ENCODE measurements around the gene TUBB2B. TPM values are rescaled to one million over a fixed set of nuclear protein-coding genes. Genes with fewer than 3 reads are reported as not detected.
"Not testable (repeated sequence)": the region's sequence is repeated elsewhere in the genome, so short reads cannot be mapped to it uniquely, and the experiment has no call there.

The TUBB2B gene
- total RNA-seq, 1 experiment from 2014 or later = 0.86 TPM

- H3K36me3 ChIP-seq (ENCODE audit: control insufficient read depth in 1 of 2, insufficient read depth in 2 of 2, low read length in 2 of 2); DNase-seq (ENCODE audit: low read depth, low spot score); H3K4me3 ChIP-seq (replicated peaks in 1 of 2; ENCODE audit: low read depth in 1 of 2, low read length in 2 of 2); intact Hi-C loops (cut with micrococcal nuclease); H3K79me2 ChIP-seq (ENCODE audit: insufficient read depth, low read length); H3K9me3 ChIP-seq (ENCODE audit: control insufficient read depth in 1 of 2, insufficient read depth in 1 of 2, low read depth in 1 of 2, low read length in 2 of 2); H3K27me3 ChIP-seq (ENCODE audit: insufficient read depth, low read length); H3K9ac ChIP-seq (ENCODE audit: low read length); CTCF ChIA-PET; RAD21 ChIA-PET (ENCODE audit: low non-redundant PET in 1 of 2, low total read pairs in 2 of 2, uncharacterized antibody in 2 of 2, unreplicated experiment in 2 of 2); H2AFZ ChIP-seq (ENCODE audit: low read depth, low read length, poor library complexity, severe bottlenecking); H4K20me1 ChIP-seq (ENCODE audit: insufficient read depth); H3K27ac ChIP-seq (ENCODE audit: low read depth, low read length); H3K9me2 ChIP-seq (ENCODE audit: insufficient read depth); BruUV-seq (replicated peaks); H3K4me2 ChIP-seq (ENCODE audit: low read length); ATAC-seq: not testable (repeated sequence)
- H3K4me1 ChIP-seq (ENCODE audit: control insufficient read depth in 1 of 2, insufficient read depth in 2 of 2, low read length in 2 of 2) = peaks cover 0 to 10% of the 10 kb centered on the region in 2 experiments; a peak in 2 of 4 replicates
- POLR2A ChIA-PET = interaction anchor here (1.4 kb wide), 1 partner anchor 88 kb away, joined by 3 read pairs; the partner anchor contains the start of gene TUBB2A
These were observed 17.3 kb upstream of the TUBB2B start for GRCh38 chr6:3244832-3245161.

GRCh38 chr6:3244003-3244831 lies 16.8 kb upstream of the TUBB2B start:
- intact Hi-C loops (cut with micrococcal nuclease) = no loop called here
- Histone ChIP-seq H3K9me3 (ENCODE audit: control insufficient read depth in 1 of 2, insufficient read depth in 1 of 2, low read depth in 1 of 2, low read length in 2 of 2) (no peaks in the 10 kb centered on the region), H3K36me3 (ENCODE audit: control insufficient read depth in 1 of 2, insufficient read depth in 2 of 2, low read length in 2 of 2) (no peaks in the 10 kb centered on the region), H3K9me2 (ENCODE audit: insufficient read depth) (no peaks in the 10 kb centered on the region), H4K20me1 (ENCODE audit: insufficient read depth) (no peaks in the 10 kb centered on the region), H3K9ac (ENCODE audit: low read length) (no peak overlapping the region), H3K27me3 (ENCODE audit: insufficient read depth, low read length) (no peaks in the 10 kb centered on the region), H3K27ac (ENCODE audit: low read depth, low read length) (no peak overlapping the region), H3K4me2 (ENCODE audit: low read length) (no peak overlapping the region), H3K4me1 (ENCODE audit: control insufficient read depth in 1 of 2, insufficient read depth in 2 of 2, low read length in 2 of 2) (peaks cover 0 to 14% of the 10 kb centered on the region in 2 experiments; a peak in 2 of 4 replicates), H2AFZ (ENCODE audit: low read depth, low read length, poor library complexity, severe bottlenecking) (no peak overlapping the region), H3K4me3 (replicated peaks in 1 of 2; ENCODE audit: low read depth in 1 of 2, low read length in 2 of 2) (no peak overlapping the region), H3K79me2 (ENCODE audit: insufficient read depth, low read length) (no peaks in the 10 kb centered on the region)
- no TSS peak for BruUV-seq (replicated peaks)
- DNase-seq (ENCODE audit: low read depth, low spot score) = no peak
- TF ChIP-seq REST (IDR thresholded peaks at IDR 0.05; ENCODE audit: low read depth) = no peak
- TF ChIP-seq POLR2A (IDR thresholded peaks at IDR 0.05; ENCODE audit: borderline replicate concordance, extremely low read depth, insufficient read depth, insufficient read length) = no peak
- no peak for TF ChIP-seq YY1 (IDR thresholded peaks at IDR 0.05; ENCODE audit: extremely low read depth, insufficient replicate concordance, low read depth, low read length)
- no peak for TF ChIP-seq MAX (IDR thresholded peaks at IDR 0.05)
- TF ChIP-seq SP1 (IDR thresholded peaks at IDR 0.05; ENCODE audit: low read depth) = no peak
- no peak for TF ChIP-seq EGR1 (IDR thresholded peaks at IDR 0.05; ENCODE audit: low read depth)
- TF ChIP-seq ZFX (IDR thresholded peaks at IDR 0.05) = no peak
- no peak for TF ChIP-seq SRF (IDR thresholded peaks at IDR 0.05; ENCODE audit: low read depth)
- ChIA-PET CTCF (no interaction called here), POLR2A (interaction anchor here (1.4 kb wide), 1 partner anchor 87 kb away, joined by 3 read pairs; the partner anchor contains the start of gene TUBB2A), RAD21 (ENCODE audit: low non-redundant PET in 1 of 2, low total read pairs in 2 of 2, uncharacterized antibody in 2 of 2, unreplicated experiment in 2 of 2) (no interaction called here)
- no peak for ATAC-seq

Measured in HCT116 (cell line).